ENCODE data around the gene IGFN1. TPM values are rescaled to one million over a fixed set of nuclear protein-coding genes. Genes with fewer than 3 reads are reported as not detected.

Gene IGFN1
- total and polyA plus RNA-seq, 9 of the 15 experiments (the other 6 are each of a cell fraction or from before 2014, with no cell fraction given), result 0.04 TPM; not detected in 8

DNA sequence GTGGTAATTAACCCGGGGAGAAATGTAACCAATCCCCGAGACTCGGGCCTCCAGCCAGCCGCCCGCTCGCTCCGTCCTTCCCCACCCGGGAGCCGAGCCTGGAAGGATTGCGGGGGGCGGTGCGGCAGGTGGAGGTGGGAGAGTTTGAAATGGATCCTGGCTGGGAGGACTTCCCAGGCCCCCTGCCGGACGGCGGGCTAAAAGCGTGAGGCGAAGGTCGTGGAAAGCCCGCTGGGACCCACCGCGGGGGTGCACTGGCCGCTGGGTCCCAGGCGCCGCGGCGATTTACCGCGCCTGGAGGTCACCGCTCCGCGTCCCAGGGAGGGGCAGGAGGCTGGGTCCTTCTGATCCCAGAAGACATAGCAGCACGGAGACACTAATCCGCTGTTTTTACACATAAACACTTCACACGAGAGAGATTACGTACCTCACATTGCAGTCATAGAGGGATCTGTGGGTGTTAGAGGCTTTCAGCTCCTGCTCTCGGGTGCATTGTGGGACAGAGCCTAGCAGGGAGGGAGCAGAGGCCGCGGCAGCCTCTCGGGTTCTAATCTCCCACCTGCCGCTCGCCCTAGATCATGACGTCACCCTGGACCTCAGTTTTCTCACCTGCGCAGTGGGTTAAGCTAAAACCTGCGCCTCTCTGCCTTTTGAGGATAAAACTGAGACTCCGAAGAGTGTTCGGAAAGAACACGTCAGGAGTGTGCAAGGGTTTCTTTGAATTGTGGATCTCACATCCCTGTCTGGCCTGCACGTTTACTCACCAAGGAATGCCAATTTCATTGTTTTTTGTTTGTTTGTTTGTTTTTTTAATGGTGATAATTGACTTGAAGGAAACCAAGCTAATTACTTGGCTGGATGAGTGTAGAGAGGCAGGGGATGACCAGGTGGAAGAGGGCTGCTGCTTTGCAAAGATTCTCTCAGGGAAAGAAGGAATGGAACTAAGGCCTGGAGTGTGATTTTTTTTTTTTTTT lies 19.3 kb upstream of the IGFN1 start (continued):
- TF ChIP-seq BACH1 (tag; IDR thresholded peaks at IDR 0.05), result no peak
- TF ChIP-seq ZZZ3 (IDR thresholded peaks at IDR 0.05), result no peak
- no peak for TF ChIP-seq MCM2 (IDR thresholded peaks at IDR 0.05; ENCODE audit: low read depth)
- TF ChIP-seq KAT2B (IDR thresholded peaks at IDR 0.05; ENCODE audit: low read depth, low read length), result no peak
- no peak for TF ChIP-seq DACH1 (IDR thresholded peaks at IDR 0.05; ENCODE audit: partially characterized antibody)
- no peak for TF ChIP-seq TCF3 (CRISPR knock-in tag; IDR thresholded peaks at IDR 0.05)
- TF ChIP-seq, protein P1, sequence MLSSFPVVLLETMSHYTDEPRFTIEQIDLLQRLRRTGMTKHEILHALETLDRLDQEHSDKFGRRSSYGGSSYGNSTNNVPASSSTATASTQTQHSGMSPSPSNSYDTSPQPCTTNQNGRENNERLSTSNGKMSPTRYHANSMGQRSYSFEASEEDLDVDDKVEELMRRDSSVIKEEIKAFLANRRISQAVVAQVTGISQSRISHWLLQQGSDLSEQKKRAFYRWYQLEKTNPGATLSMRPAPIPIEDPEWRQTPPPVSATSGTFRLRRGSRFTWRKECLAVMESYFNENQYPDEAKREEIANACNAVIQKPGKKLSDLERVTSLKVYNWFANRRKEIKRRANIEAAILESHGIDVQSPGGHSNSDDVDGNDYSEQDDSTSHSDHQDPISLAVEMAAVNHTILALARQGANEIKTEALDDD (IDR thresholded peaks at IDR 0.05), result no peak
- TF ChIP-seq USF1 (CRISPR knock-in tag; IDR thresholded peaks at IDR 0.05), result no peak
- TF ChIP-seq, protein P2, sequence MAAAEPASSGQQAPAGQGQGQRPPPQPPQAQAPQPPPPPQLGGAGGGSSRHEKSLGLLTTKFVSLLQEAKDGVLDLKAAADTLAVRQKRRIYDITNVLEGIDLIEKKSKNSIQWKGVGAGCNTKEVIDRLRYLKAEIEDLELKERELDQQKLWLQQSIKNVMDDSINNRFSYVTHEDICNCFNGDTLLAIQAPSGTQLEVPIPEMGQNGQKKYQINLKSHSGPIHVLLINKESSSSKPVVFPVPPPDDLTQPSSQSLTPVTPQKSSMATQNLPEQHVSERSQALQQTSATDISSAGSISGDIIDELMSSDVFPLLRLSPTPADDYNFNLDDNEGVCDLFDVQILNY (CRISPR knock-in tag; IDR thresholded peaks at IDR 0.05), result no peak
- no peak for TF ChIP-seq TGIF2 (CRISPR knock-in tag; IDR thresholded peaks at IDR 0.05)
- TF ChIP-seq ZBTB17 (CRISPR knock-in tag; IDR thresholded peaks at IDR 0.05), result no peak; the same call in 1 of the 2 replicates
- no peak for TF ChIP-seq PURB (CRISPR knock-in tag; IDR thresholded peaks at IDR 0.05; ENCODE audit: low read depth)
- TF ChIP-seq GATAD2A (IDR thresholded peaks at IDR 0.05), result 0 out of 2 replicates have a peak, but pooled peaks have one; percentile 32
- TF ChIP-seq, protein P3, sequence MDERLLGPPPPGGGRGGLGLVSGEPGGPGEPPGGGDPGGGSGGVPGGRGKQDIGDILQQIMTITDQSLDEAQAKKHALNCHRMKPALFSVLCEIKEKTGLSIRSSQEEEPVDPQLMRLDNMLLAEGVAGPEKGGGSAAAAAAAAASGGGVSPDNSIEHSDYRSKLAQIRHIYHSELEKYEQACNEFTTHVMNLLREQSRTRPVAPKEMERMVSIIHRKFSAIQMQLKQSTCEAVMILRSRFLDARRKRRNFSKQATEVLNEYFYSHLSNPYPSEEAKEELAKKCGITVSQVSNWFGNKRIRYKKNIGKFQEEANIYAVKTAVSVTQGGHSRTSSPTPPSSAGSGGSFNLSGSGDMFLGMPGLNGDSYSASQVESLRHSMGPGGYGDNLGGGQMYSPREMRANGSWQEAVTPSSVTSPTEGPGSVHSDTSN (CRISPR knock-in tag; IDR thresholded peaks at IDR 0.05; ENCODE audit: low read depth), result no peak
- TF ChIP-seq, protein P3 (tag; conservative IDR thresholded peaks at IDR 0.05; ENCODE audit: low read depth), result no peak
- no peak for TF ChIP-seq HEY1 (CRISPR knock-in tag; IDR thresholded peaks at IDR 0.05; ENCODE audit: borderline replicate concordance)
- TF ChIP-seq ZNF41 (CRISPR knock-in tag; conservative IDR thresholded peaks at IDR 0.05), result no peak
- no peak for TF ChIP-seq ETV6 (IDR thresholded peaks at IDR 0.05; ENCODE audit: borderline replicate concordance in 1 of 2, low read depth in 2 of 2, low read length in 1 of 2)
- TF ChIP-seq ETV6 (CRISPR knock-in tag; IDR thresholded peaks at IDR 0.05; ENCODE audit: borderline replicate concordance), result peak; percentile 89
- TF ChIP-seq JUN (IDR thresholded peaks at IDR 0.05; ENCODE audit: borderline replicate concordance, low read depth, low read length), result peak; percentile 83
- TF ChIP-seq JUN (CRISPR knock-in tag; IDR thresholded peaks at IDR 0.05; ENCODE audit: borderline replicate concordance), result no peak

All from K562 (cell line).